ENCODE measurements around the gene MFSD6.

MFSD6 gene

DNA sequence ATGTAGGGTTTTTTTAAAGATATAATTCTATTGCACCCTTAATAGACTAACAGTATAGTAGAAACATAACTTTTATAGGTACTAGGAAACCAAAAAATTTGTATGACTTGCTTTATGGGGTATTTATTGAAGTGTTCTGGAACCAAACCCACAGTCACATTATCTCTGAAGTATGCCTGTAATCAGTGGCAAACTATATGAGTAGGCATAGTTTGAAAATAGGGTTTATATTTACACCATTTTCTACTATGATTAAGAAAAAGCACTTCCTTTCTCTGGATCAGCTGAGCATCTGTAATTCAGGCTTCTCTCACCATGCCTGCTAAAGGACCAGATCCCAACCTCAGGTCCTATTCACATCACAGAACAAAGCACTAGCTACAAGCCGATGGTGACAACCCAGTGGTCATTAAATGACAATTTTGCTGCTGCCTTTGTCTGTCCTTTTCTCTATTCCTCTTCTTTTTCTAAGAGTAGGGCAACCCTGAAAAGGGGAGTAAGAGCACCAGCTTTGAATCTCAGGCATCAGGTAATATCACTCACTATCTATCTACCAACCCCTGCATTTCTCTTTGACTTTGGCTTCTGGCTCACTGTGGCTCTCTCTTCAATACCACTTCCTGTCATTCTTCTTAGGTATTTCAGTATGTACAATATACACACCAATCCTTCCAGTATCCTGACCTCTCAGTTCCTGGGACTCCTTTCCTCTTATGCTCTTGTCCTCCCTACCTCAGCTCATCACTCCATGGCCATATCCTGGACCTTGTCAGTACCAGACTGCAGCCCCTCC lies 112.0 kb downstream of the MFSD6 start:
- no peak overlapping the region for H3K27ac ChIP-seq

DNA sequence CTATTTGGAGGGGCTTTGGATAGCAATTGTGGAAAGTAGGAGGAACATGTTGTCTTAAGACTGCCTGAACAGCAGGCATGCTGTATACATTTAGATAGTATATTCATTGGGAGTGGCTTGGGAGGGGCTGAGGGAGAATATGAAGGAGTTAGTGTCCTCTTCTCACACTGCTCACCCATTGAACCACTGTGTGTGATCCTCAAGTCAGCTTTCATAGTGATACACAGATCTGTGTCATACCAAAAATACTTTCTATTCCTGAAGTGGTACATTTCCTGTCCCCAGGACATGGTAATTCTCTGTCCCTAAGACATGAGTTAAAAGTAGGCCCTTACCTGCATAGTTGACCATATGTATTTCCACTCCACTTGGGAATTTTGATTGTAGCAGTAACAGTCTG lies 116.8 kb downstream of the MFSD6 start:
- Histone ChIP-seq H3K4me3 (no peak overlapping the region), H3K9me3 (ENCODE audit: low read depth, low read length) (no peaks in the 10 kb centered on the region), H3K27ac (no peak overlapping the region), H3K9ac (ENCODE audit: insufficient read length) (no peak overlapping the region), H3K36me3 (ENCODE audit: insufficient read depth, low read length) (no peaks in the 10 kb centered on the region)
- no peak for TF ChIP-seq FOXP2 (optimal IDR thresholded peaks at IDR 0.05; ENCODE audit: control extremely low read depth, extremely low read length, insufficient read depth)
- no peak for TF ChIP-seq EZH2 (IDR thresholded peaks at IDR 0.05)
- TF ChIP-seq POLR2AphosphoS5 (IDR thresholded peaks at IDR 0.05; ENCODE audit: borderline replicate concordance, low read depth, low read length), result no peak
- no peak for DNase-seq (ENCODE audit: low read depth, low spot score)

More for the DNA sequence above, 112.0 kb downstream of the MFSD6 start:
- Histone ChIP-seq H3K9me3 (ENCODE audit: low read depth, low read length) (no peaks in the 10 kb centered on the region), H3K36me3 (ENCODE audit: insufficient read depth, low read length) (no peaks in the 10 kb centered on the region; the same call in 1 of the 2 replicates), H3K9ac (ENCODE audit: insufficient read length) (no peak overlapping the region), H3K4me3 (no peak overlapping the region)
- TF ChIP-seq EZH2 (IDR thresholded peaks at IDR 0.05) (no peak), FOXP2 (optimal IDR thresholded peaks at IDR 0.05; ENCODE audit: control extremely low read depth, extremely low read length, insufficient read depth) (no peak), POLR2AphosphoS5 (IDR thresholded peaks at IDR 0.05; ENCODE audit: borderline replicate concordance, low read depth, low read length) (no peak)
- no peak for DNase-seq (ENCODE audit: low read depth, low spot score)

DNA sequence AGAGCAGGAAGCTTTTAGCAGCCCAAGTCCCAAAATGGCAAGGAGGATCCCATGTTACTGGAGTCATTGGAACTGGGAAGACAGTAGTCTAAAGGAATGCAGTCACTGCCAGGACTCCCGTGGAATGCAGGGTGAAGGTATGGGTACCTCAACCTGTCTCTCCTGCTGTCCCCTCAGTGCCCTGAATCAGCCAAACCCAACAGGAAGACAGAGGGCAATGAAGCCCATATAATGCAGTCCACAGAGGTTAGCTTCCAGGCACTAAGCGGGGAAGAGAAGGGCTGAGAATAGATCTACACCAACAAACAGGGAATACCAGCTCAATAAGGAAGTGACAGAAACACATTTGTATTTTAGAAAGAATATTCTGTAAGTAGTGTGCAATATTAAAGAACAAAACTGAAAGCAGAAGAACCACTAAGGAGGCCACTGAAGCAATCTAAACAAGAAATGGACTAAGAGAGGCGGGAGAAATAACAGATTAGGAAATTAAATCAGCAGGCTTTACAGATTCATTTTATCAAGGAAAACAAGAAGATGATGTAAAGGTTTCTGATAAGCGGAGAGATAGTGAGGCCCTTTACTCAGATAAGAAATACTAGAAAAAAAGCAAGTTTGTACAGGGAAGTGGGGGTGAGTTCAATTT lies 118.1 kb downstream of the MFSD6 start:
- no peak for TF ChIP-seq FOXP2 (optimal IDR thresholded peaks at IDR 0.05; ENCODE audit: control extremely low read depth, extremely low read length, insufficient read depth)
- no peak for TF ChIP-seq EZH2 (IDR thresholded peaks at IDR 0.05)
- no peak for TF ChIP-seq POLR2AphosphoS5 (IDR thresholded peaks at IDR 0.05; ENCODE audit: borderline replicate concordance, low read depth, low read length)
- Histone ChIP-seq H3K27ac (no peak overlapping the region), H3K9ac (ENCODE audit: insufficient read length) (no peak overlapping the region), H3K36me3 (ENCODE audit: insufficient read depth, low read length) (no peaks in the 10 kb centered on the region), H3K4me3 (no peak overlapping the region), H3K9me3 (ENCODE audit: low read depth, low read length) (no peaks in the 10 kb centered on the region)
- DNase-seq (ENCODE audit: low read depth, low spot score), result no peak

DNA sequence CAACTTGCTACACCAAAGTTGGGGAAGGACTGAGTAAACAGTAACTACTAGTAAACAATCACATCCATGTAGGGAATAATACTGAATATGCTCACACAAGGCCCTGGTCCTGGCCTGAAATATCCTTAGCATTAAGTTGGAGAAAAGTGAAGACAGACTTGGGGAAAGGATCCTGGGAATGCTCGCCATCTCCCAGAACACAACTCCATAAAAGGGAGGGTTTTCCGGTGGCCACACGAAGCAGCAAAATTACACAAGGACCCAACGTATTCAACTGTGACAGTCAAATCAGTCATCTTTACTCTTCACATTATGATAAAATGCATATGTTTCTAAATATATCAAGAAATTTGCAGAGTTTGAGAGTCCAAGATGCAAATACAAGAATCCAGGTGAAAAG lies 119.1 kb downstream of the MFSD6 start:
- Histone ChIP-seq H3K4me3 (no peak overlapping the region), H3K9ac (ENCODE audit: insufficient read length) (no peak overlapping the region), H3K27ac (no peak overlapping the region), H3K9me3 (ENCODE audit: low read depth, low read length) (no peaks in the 10 kb centered on the region), H3K36me3 (ENCODE audit: insufficient read depth, low read length) (no peaks in the 10 kb centered on the region)
- TF ChIP-seq POLR2AphosphoS5 (IDR thresholded peaks at IDR 0.05; ENCODE audit: borderline replicate concordance, low read depth, low read length), result no peak
- no peak for TF ChIP-seq EZH2 (IDR thresholded peaks at IDR 0.05)
- TF ChIP-seq FOXP2 (optimal IDR thresholded peaks at IDR 0.05; ENCODE audit: control extremely low read depth, extremely low read length, insufficient read depth), result no peak
- no peak for DNase-seq (ENCODE audit: low read depth, low spot score)

DNA sequence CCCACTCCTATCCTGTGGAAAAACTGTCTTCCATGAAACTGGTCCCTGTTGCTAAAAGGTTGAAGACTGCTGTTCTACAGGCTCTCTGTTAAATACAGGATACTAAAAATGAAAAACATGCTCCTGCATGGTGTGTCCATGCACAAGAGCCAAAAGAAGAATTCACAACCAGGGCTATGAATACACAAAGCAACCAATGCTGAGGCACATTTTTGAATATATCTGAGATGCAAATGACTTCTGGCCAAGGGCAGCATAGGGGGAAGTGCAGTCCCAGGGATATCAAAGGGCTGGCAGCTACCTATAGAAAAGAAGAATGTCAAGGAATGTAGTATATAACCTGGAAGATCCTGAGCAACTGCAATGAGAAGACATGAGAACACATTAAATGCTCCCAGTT lies 119.8 kb downstream of the MFSD6 start:
- TF ChIP-seq EZH2 (IDR thresholded peaks at IDR 0.05) (no peak), FOXP2 (optimal IDR thresholded peaks at IDR 0.05; ENCODE audit: control extremely low read depth, extremely low read length, insufficient read depth) (no peak), POLR2AphosphoS5 (IDR thresholded peaks at IDR 0.05; ENCODE audit: borderline replicate concordance, low read depth, low read length) (no peak)
- no peaks in the 10 kb centered on the region for H3K36me3 ChIP-seq (ENCODE audit: insufficient read depth, low read length)
- no peak for DNase-seq (ENCODE audit: low read depth, low spot score)
- H3K27ac ChIP-seq, result no peak overlapping the region
- no peak overlapping the region for H3K4me3 ChIP-seq
- no peaks in the 10 kb centered on the region for H3K9me3 ChIP-seq (ENCODE audit: low read depth, low read length)
- no peak overlapping the region for H3K9ac ChIP-seq (ENCODE audit: insufficient read length)

DNA sequence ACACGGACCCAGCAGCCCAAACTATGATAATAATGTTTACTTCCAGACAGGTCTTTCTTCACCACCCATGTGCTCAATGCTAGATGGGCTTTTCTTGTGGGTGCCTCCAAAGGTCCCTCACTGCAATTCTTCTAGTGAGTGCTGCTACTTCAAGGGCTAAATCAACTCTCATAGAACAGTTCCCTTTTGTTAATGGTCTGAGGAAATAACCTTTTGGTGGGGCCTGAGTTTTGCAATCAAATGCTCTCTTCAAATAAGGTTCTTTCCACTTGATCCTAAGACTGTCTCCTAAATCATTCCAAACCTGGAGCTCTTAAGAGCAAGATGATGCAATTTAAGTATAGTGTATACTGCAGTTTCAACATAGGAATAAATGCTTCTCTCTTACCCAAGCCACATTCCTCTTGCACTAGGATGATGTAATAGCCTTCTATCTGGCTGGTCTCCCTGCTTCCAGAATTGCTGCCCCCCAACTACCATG lies 120.4 kb downstream of the MFSD6 start:
- H3K4me3 ChIP-seq, result 0 out of 2 replicates have a peak overlapping the region, but pooled peaks have one; percentile 4
- peak; percentile 47 for DNase-seq (ENCODE audit: low read depth, low spot score)
- no peak for TF ChIP-seq FOXP2 (optimal IDR thresholded peaks at IDR 0.05; ENCODE audit: control extremely low read depth, extremely low read length, insufficient read depth)
- TF ChIP-seq POLR2AphosphoS5 (IDR thresholded peaks at IDR 0.05; ENCODE audit: borderline replicate concordance, low read depth, low read length), result no peak
- TF ChIP-seq EZH2 (IDR thresholded peaks at IDR 0.05), result no peak

DNA sequence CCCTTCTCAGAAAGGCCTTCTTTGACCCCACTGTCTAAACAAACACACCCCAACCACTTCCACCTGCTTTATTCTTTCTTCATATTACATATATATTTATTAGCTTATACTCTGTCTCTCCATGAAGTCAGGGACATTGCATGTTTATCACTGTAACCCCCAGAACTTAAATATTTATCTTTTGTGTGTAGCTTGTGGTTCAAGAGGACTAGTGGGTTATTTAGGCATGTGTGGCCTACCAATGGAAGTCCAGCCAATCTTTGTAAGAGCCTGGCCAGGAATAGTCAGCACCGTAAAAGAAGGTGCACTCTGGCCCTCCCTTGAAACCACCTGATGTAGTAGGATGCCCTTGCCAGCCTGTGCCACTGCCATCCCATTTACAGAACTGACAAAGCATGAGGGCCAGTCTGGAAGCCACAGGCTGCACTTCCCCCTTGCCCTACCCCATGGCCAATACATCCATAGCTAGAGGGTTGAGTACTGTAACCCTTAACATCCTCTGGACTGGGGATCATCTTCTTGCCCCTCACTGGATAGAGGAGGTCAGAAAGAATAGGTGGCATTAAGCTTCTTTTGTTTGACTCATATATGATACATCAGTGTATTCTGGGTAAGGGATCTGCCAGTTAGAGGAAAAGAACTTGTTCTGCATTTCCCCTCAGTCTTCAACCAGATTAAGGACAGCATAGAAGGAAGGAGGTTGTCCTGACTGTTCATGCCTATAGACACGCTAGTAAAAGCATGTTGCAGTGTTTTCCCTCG lies 121.5 kb downstream of the MFSD6 start:
- Histone ChIP-seq H3K9me3 (ENCODE audit: low read depth, low read length) (no peaks in the 10 kb centered on the region), H3K27ac (no peak overlapping the region), H3K36me3 (ENCODE audit: insufficient read depth, low read length) (no peaks in the 10 kb centered on the region), H3K9ac (ENCODE audit: insufficient read length) (no peak overlapping the region), H3K4me3 (no peak overlapping the region)
- TF ChIP-seq FOXP2 (optimal IDR thresholded peaks at IDR 0.05; ENCODE audit: control extremely low read depth, extremely low read length, insufficient read depth) (no peak), EZH2 (IDR thresholded peaks at IDR 0.05) (no peak), POLR2AphosphoS5 (IDR thresholded peaks at IDR 0.05; ENCODE audit: borderline replicate concordance, low read depth, low read length) (no peak)
- no peak for DNase-seq (ENCODE audit: low read depth, low spot score)

More for the DNA sequence above, 120.4 kb downstream of the MFSD6 start:
- Histone ChIP-seq H3K9me3 (ENCODE audit: low read depth, low read length) (no peaks in the 10 kb centered on the region), H3K9ac (ENCODE audit: insufficient read length) (no peak overlapping the region), H3K27ac (peak overlapping the region; percentile 30; the same call in 1 of the 2 replicates), H3K36me3 (ENCODE audit: insufficient read depth, low read length) (no peaks in the 10 kb centered on the region)
